H1 (cell line): Measurements from ENCODE around the gene UIMC1. TPM values are rescaled to one million over a fixed set of nuclear protein-coding genes. Genes with fewer than 3 reads are reported as not detected.

Experiments used
- CTCF ChIA-PET: fragments of 300-600 bp; sonication (Branson Sonifier 250); formaldehyde crosslinking; loops from one replicate; lab custom pipeline; 2021; ENCODE audit not compliant: partially characterized antibody; lab: Charles Lee
- POLR2A ChIA-PET: fragments of 300-600 bp; sonication (Branson Sonifier 250); formaldehyde crosslinking; loops from one replicate; lab custom pipeline; 2021; ENCODE audit warnings: inconsistent platforms; ENCODE audit not compliant: partially characterized antibody; lab: Charles Lee
- DNase-seq, 2 experiments: peaks; one replicate each; pipeline versions ENCODE4 v3.0.0 to v3.0.0-alpha.2; 2010 to 2022; ENCODE audit warnings: low spot score in 2 of 2, low read depth in 1 of 2, mixed read lengths in 1 of 2
- FAIRE-seq: peaks from 2 replicates; lab custom pipeline; 2011; peaks lifted over from hg19 to GRCh38; lab: Jason Lieb, UNC
- H2AFZ ChIP-seq: 2 replicates; pipeline ENCODE4 v1.8.1; 2012; ENCODE audit warnings: low read length, inconsistent platforms
- H2AK5ac ChIP-seq: 2 replicates; pipeline ENCODE4 v1.6.1; 2013; ENCODE audit warnings: low read depth, low read length
- H2BK120ac ChIP-seq: replicated peaks from 2 replicates; pipeline ENCODE3; 2013; ENCODE audit warnings: low read depth, low read length, inconsistent platforms
- H2BK12ac ChIP-seq: 2 replicates; pipeline ENCODE4 v1.6.1; 2013; ENCODE audit warnings: low read depth, low read length
- H2BK15ac ChIP-seq: 2 replicates; pipeline ENCODE4 v1.6.1; 2013; ENCODE audit warnings: low read length
- H2BK20ac ChIP-seq: 2 replicates; pipeline ENCODE4 v1.6.1; 2013; ENCODE audit warnings: low read length
- H2BK5ac ChIP-seq: 2 replicates; pipeline ENCODE4 v1.6.1; 2013; ENCODE audit warnings: low read depth, low read length
- H3K14ac ChIP-seq: 2 replicates; pipeline ENCODE4 v1.6.1; 2013; ENCODE audit warnings: inconsistent platforms; ENCODE audit not compliant: insufficient read length
- H3K18ac ChIP-seq: 2 replicates; pipeline ENCODE4 v1.6.1; 2013; ENCODE audit warnings: low read length; ENCODE audit errors: extremely low read depth
- H3K23ac ChIP-seq: 2 replicates; pipeline ENCODE4 v1.6.1; 2013; ENCODE audit warnings: inconsistent platforms; ENCODE audit not compliant: insufficient read length
- H3K23me2 ChIP-seq: 2 replicates; pipeline ENCODE4 v1.6.1; 2013; ENCODE audit warnings: low read depth, low read length
- H3K27ac ChIP-seq: 2 replicates; pipeline ENCODE4 v1.6.1; 2011; ENCODE audit warnings: low read depth, low read length, inconsistent platforms
- H3K27me3 ChIP-seq, 4 experiments: replicated peaks in 1 of 4; 1 replicate in 1 of 4; 2 replicates in 3 of 4; pipeline versions ENCODE4 v1.6.1 to v1.8.1; 2011 to 2013; ENCODE audit warnings: low read length in 3 of 4, mild to moderate bottlenecking in 3 of 4, inconsistent platforms in 2 of 4, mixed read lengths in 2 of 4, moderate library complexity in 1 of 4; ENCODE audit not compliant: control insufficient read depth in 3 of 4, insufficient read depth in 3 of 4; ENCODE audit errors: extremely low read depth in 1 of 4
- H3K36me3 ChIP-seq, 4 experiments: 2 replicates each; pipeline versions ENCODE4 v1.6.1 to v1.8.1; 2011 to 2013; ENCODE audit warnings: mild to moderate bottlenecking in 4 of 4, low read length in 3 of 4, moderate library complexity in 2 of 4, control low read depth in 1 of 4, inconsistent platforms in 1 of 4; ENCODE audit not compliant: insufficient read depth in 4 of 4, control insufficient read depth in 2 of 4
- H3K4ac ChIP-seq: replicated peaks from 2 replicates; pipeline ENCODE3; 2013; ENCODE audit warnings: low read length, low read depth, mixed read lengths, inconsistent platforms; ENCODE audit not compliant: insufficient read length
- H3K4me1 ChIP-seq, 4 experiments: replicated peaks in 1 of 4; 1 replicate in 1 of 4; 2 replicates in 3 of 4; pipeline versions ENCODE4 v1.6.1 to v1.8.1; 2011 to 2013; ENCODE audit warnings: low read length in 3 of 4, inconsistent platforms in 2 of 4, mixed read lengths in 1 of 4; ENCODE audit not compliant: insufficient read depth in 4 of 4, control insufficient read depth in 3 of 4
- H3K4me2 ChIP-seq, 2 experiments: 2 replicates each; pipeline versions ENCODE4 v1.6.1 to v1.8.1; 2011 to 2013; ENCODE audit warnings: low read depth in 2 of 2, low read length in 2 of 2, control low read depth in 1 of 2, inconsistent platforms in 1 of 2, mild to moderate bottlenecking in 1 of 2; ENCODE audit not compliant: insufficient read depth in 1 of 2
- H3K4me3 ChIP-seq, 4 experiments: fragments of 200-600, 300-600 bp in 1 of 4; sonication (generic), shearing (Covaris generic), sonication (Bioruptor Twin) in 1 of 4; 2 replicates each; pipeline versions ENCODE4 v1.5.1 to v1.8.1; 2011 to 2016; ENCODE audit warnings: low read length in 4 of 4, low read depth in 3 of 4, control low read depth in 2 of 4, inconsistent platforms in 2 of 4, mild to moderate bottlenecking in 2 of 4, mixed read lengths in 1 of 4, moderate library complexity in 1 of 4; ENCODE audit not compliant: insufficient read depth in 2 of 4; ENCODE audit errors: extremely low read depth in 1 of 4
- H3K56ac ChIP-seq: replicated peaks from 2 replicates; pipeline ENCODE3; 2013; ENCODE audit warnings: low read depth, mild to moderate bottlenecking, mixed read lengths, low read length, inconsistent platforms; ENCODE audit not compliant: insufficient read length
- H3K79me1 ChIP-seq: 2 replicates; pipeline ENCODE4 v1.6.1; 2013; ENCODE audit warnings: low read depth, low read length, control low read depth
- H3K79me2 ChIP-seq, 2 experiments: 2 replicates each; pipeline versions ENCODE4 v1.6.1 to v1.8.1; 2012 to 2013; ENCODE audit warnings: low read length in 2 of 2, mild to moderate bottlenecking in 2 of 2, inconsistent platforms in 1 of 2; ENCODE audit not compliant: insufficient read depth in 2 of 2, control insufficient read depth in 1 of 2
- H3K9ac ChIP-seq, 4 experiments: replicated peaks in 1 of 4; 1 replicate in 1 of 4; 2 replicates in 3 of 4; pipeline versions ENCODE4 v1.6.1 to v1.8.1; 2011 to 2013; ENCODE audit warnings: low read depth in 3 of 4, low read length in 3 of 4, control low read depth in 2 of 4, mild to moderate bottlenecking in 2 of 4, moderate library complexity in 2 of 4, inconsistent platforms in 1 of 4; ENCODE audit errors: extremely low read depth in 1 of 4
- H3K9me3 ChIP-seq, 2 experiments: 2 replicates each; pipeline versions ENCODE4 v1.6.1 to v1.8.1; 2012 to 2013; ENCODE audit warnings: mild to moderate bottlenecking in 2 of 2, moderate library complexity in 2 of 2, control low read depth in 1 of 2, inconsistent platforms in 1 of 2, low read depth in 1 of 2, low read length in 1 of 2, mixed read lengths in 1 of 2; ENCODE audit not compliant: insufficient read depth in 2 of 2
- H4K20me1 ChIP-seq, 2 experiments: replicated peaks in 1 of 2; 2 replicates each; pipeline versions ENCODE3 to v1.8.1; 2011 to 2013; ENCODE audit warnings: inconsistent platforms in 2 of 2, low read length in 2 of 2, mild to moderate bottlenecking in 1 of 2; ENCODE audit not compliant: insufficient read depth in 2 of 2, control insufficient read depth in 1 of 2
- H4K5ac ChIP-seq: 2 replicates; pipeline ENCODE4 v1.6.1; 2013; ENCODE audit warnings: low read length, low read depth, mixed read lengths, inconsistent platforms; ENCODE audit not compliant: insufficient read length
- H4K8ac ChIP-seq: 2 replicates; pipeline ENCODE4 v1.8.0; 2013; ENCODE audit warnings: mild to moderate bottlenecking, moderate library complexity, low read length, inconsistent platforms; ENCODE audit not compliant: insufficient read depth; ENCODE audit errors: extremely low read depth
- H4K91ac ChIP-seq: replicated peaks from 2 replicates; pipeline ENCODE3; 2013; ENCODE audit warnings: low read length, mixed read lengths, inconsistent platforms; ENCODE audit not compliant: insufficient read length
- EGR1 ChIP-seq: IDR thresholded peaks from 2 replicates; pipeline ENCODE4 v1.6.1; 2011; ENCODE audit warnings: low read depth, low read length, borderline replicate concordance
- SIN3A ChIP-seq, 2 experiments: IDR thresholded peaks in 1 of 2; conservative IDR thresholded peaks in 1 of 2; 2 replicates each; pipeline ENCODE4 v1.6.1; 2011 to 2012; ENCODE audit warnings: low read length in 2 of 2, improper control_type of control experiment in 1 of 2, low read depth in 1 of 2, mild to moderate bottlenecking in 1 of 2
- WGBS, 2 experiments: shearing (Covaris generic) in 1 of 2; methylation state at CpG; one replicate each; pipeline versions ENCODE4 v1.1.6 to v1.1.7; 2013 to 2015; ENCODE audit warnings: low lambda C conversion rate in 2 of 2, mixed read lengths in 2 of 2, inconsistent platforms in 1 of 2, low coverage in 1 of 2, missing lambda C conversion rate in 1 of 2; ENCODE audit not compliant: insufficient replicate concordance in 2 of 2, insufficient coverage in 1 of 2, insufficient read length in 1 of 2; ENCODE audit errors: extremely low coverage in 1 of 2, missing lambda C conversion rate in 1 of 2; 5-methylcytosine and 5-hydroxymethylcytosine counted together
- polyA plus RNA-seq, 7 experiments: library from polyadenylated mRNA; depleted of rRNA in 3 of 7; stranded (reverse) in 5 of 7; unstranded in 2 of 7; fragments of >200 nt in 5 of 7; fragments of 200-250 nt in 2 of 7; gene quantifications; 1 replicate in 5 of 7; 2 replicates in 1 of 7; 4 replicates in 1 of 7; pipeline versions ENCODE4 v1.2.1 to v1.2.3, GENCODE V29; 2011 to 2013; ENCODE audit warnings: missing spikeins in 2 of 7, mixed read lengths in 2 of 7
- total RNA-seq: library from RNA; stranded (reverse); fragmentation: NEBNext Ultra II Directional; extraction: Animal tissue kit (Norgen Biotek cat#: 25700); gene quantifications from 2 replicates; pipeline ENCODE4 v1.2.1, GENCODE V29; 2021

The UIMC1 gene
- total and polyA plus RNA-seq, 2 of the 8 experiments (the other 6 are each of a cell fraction or from before 2014, with no cell fraction given), result 12.8 to 43.7 TPM

DNA sequence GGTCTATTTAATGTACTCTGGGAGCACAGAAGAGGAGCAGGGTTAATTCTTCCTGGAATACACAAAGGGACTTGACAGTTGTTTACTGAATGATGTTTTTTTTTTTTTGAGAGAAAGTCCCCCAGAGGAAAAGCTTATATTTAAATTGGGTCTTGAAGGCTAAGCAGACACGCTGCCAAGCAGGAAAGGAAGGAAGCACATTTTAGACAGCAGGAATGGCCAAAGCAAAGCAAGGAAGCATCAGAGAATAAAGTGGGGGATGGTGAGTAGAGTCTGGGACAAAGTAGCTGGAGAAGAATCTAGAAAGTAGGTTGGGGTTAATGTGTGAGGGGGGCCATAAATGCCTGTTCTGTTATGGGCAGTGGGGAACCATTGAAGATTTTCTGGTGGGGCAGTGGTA lies 37.4 kb upstream of the UIMC1 start:
- Histone ChIP-seq H3K9me3 (no peaks in the 10 kb centered on the region), H3K4me2 (no peak overlapping the region), H3K79me2 (no peaks in the 10 kb centered on the region), H4K91ac (no peak overlapping the region), H3K79me1 (no peaks in the 10 kb centered on the region), H3K9ac (no peak overlapping the region), H2BK5ac (no peak overlapping the region; the same call in 1 of the 2 replicates), H2BK20ac (no peak overlapping the region), H2BK12ac (no peak overlapping the region), H3K4me1 (no peaks in the 10 kb centered on the region), H3K27ac (no peak overlapping the region), H3K14ac (no peak overlapping the region), H2BK120ac (no peak overlapping the region), H4K5ac (no peak overlapping the region), H3K23ac (no peak overlapping the region)
- WGBS, 2 experiments, result 79% methylated on average over 1 of the region's 1 CpG; no CpG with 5 or more reads in 1 of the 2 experiments
- TF ChIP-seq EGR1 (no peak), SIN3A (conservative IDR thresholded peaks at IDR 0.05 in 1 of 2, IDR thresholded peaks at IDR 0.05 in 1 of 2; ENCODE audit: low read depth in 1 of 2, low read length in 2 of 2) (no peak)
- TF ChIP-seq, all 59 proteins: peak for 0
- DNase-seq (no peak), FAIRE-seq (no peak)
- Histone ChIP-seq H2BK15ac (no peak overlapping the region), H3K4me3 (no peak overlapping the region), H3K18ac (no peak overlapping the region), H3K23me2 (no peaks in the 10 kb centered on the region), H4K20me1 (no peaks in the 10 kb centered on the region), H3K56ac (no peak overlapping the region), H2AK5ac (no peak overlapping the region), H3K4ac (no peak overlapping the region), H2AFZ (no peak overlapping the region), H3K27me3 (no peaks in the 10 kb centered on the region), H3K36me3 (peaks cover 6 to 36% (median 18%) of the 10 kb centered on the region in 4 experiments; a peak in 7 of 8 replicates), H4K8ac (no peak overlapping the region)
- ChIA-PET CTCF (interaction anchor here (0.6 to 2.0 kb wide), 7 partner anchors 18 to 383 kb away, joined by 3 to 10 read pairs (median 3); no protein-coding TSS in a partner anchor), POLR2A (interaction anchor here (0.7 kb wide), 1 partner anchor 8 kb away, joined by 3 read pairs; no protein-coding TSS in a partner anchor)
